Suppressor macrophage (primary cell): ENCODE data around the gene PTBP2.
"Not testable (repeated sequence)": the region's sequence is repeated elsewhere in the genome, so short reads cannot be mapped to it uniquely, and the experiment has no call there.

Experiments used
- DNase-seq, 4 experiments: peaks; one replicate each; pipeline ENCODE4 v3.0.0-alpha.2; 2020 to 2022

PTBP2 gene

GRCh38 chr1:96730574-96731298 lies 9.2 kb downstream of the PTBP2 start:
- no peak for DNase-seq

GRCh38 chr1:96741335-96741734 lies 19.8 kb downstream of the PTBP2 start:
- no peak for DNase-seq

- no peak for DNase-seq
Measured at GRCh38 chr1:96746440-96747420, 25.1 kb downstream of the PTBP2 start.

GRCh38 chr1:96747565-96747964 lies 26.0 kb downstream of the PTBP2 start:
- DNase-seq: no peak

GRCh38 chr1:96748078-96748477 lies 26.5 kb downstream of the PTBP2 start:
- no peak for DNase-seq

- no peak for DNase-seq
Measured at GRCh38 chr1:96749618-96750017, 28.0 kb downstream of the PTBP2 start.

GRCh38 chr1:96752394-96752793 lies 30.8 kb downstream of the PTBP2 start:
- DNase-seq: no peak

- peak in 1 of 4 experiments; percentile 5 for DNase-seq
Measured at GRCh38 chr1:96756789-96757188, 35.2 kb downstream of the PTBP2 start.

- not testable (repeated sequence) for DNase-seq
Measured at GRCh38 chr1:96762586-96762985, 41.0 kb downstream of the PTBP2 start.

GRCh38 chr1:96763514-96763913 lies 41.9 kb downstream of the PTBP2 start:
- DNase-seq: no peak

- DNase-seq: no peak
Measured at GRCh38 chr1:96764469-96764868, 42.9 kb downstream of the PTBP2 start.

- DNase-seq: no peak
Measured at GRCh38 chr1:96771847-96772246, 50.3 kb downstream of the PTBP2 start.

- no peak for DNase-seq
Measured at GRCh38 chr1:96772349-96772748, 50.8 kb downstream of the PTBP2 start.

- DNase-seq: no peak
Measured at GRCh38 chr1:96772972-96773371, 51.4 kb downstream of the PTBP2 start.

- no peak for DNase-seq
Measured at GRCh38 chr1:96782206-96782605, 60.6 kb downstream of the PTBP2 start.

- no peak for DNase-seq
Measured at GRCh38 chr1:96782856-96783255, 61.3 kb downstream of the PTBP2 start.

GRCh38 chr1:96790599-96790998 lies 69.0 kb downstream of the PTBP2 start:
- no peak for DNase-seq

GRCh38 chr1:96792220-96792619 lies 70.6 kb downstream of the PTBP2 start:
- no peak for DNase-seq

GRCh38 chr1:96801696-96802095 lies 80.1 kb downstream of the PTBP2 start:
- DNase-seq: not testable (repeated sequence)

- no peak for DNase-seq
Measured at GRCh38 chr1:96804648-96805047, 83.1 kb downstream of the PTBP2 start.

GRCh38 chr1:96808191-96808590 lies 86.6 kb downstream of the PTBP2 start:
- DNase-seq: peak in 3 of 4 experiments; percentile 2 to 9 (median 2)

GRCh38 chr1:96815914-96816313 lies 94.3 kb downstream of the PTBP2 start:
- no peak for DNase-seq

- DNase-seq: no peak
Measured at GRCh38 chr1:96820107-96820506, 98.5 kb downstream of the PTBP2 start.

GRCh38 chr1:96820671-96821070 lies 99.1 kb downstream of the PTBP2 start:
- DNase-seq: no peak
